Urothelium cell line (cell line): Measurements from ENCODE around the gene SLITRK5.

Experiments used
- DNase-seq: peaks from one replicate; pipeline ENCODE4 v3.0.0; 2011; ENCODE audit warnings: low spot score, mixed read lengths
- FAIRE-seq: peaks from 2 replicates; lab custom pipeline; 2011; peaks lifted over from hg19 to GRCh38; lab: Jason Lieb, UNC

SLITRK5 gene, protein sequence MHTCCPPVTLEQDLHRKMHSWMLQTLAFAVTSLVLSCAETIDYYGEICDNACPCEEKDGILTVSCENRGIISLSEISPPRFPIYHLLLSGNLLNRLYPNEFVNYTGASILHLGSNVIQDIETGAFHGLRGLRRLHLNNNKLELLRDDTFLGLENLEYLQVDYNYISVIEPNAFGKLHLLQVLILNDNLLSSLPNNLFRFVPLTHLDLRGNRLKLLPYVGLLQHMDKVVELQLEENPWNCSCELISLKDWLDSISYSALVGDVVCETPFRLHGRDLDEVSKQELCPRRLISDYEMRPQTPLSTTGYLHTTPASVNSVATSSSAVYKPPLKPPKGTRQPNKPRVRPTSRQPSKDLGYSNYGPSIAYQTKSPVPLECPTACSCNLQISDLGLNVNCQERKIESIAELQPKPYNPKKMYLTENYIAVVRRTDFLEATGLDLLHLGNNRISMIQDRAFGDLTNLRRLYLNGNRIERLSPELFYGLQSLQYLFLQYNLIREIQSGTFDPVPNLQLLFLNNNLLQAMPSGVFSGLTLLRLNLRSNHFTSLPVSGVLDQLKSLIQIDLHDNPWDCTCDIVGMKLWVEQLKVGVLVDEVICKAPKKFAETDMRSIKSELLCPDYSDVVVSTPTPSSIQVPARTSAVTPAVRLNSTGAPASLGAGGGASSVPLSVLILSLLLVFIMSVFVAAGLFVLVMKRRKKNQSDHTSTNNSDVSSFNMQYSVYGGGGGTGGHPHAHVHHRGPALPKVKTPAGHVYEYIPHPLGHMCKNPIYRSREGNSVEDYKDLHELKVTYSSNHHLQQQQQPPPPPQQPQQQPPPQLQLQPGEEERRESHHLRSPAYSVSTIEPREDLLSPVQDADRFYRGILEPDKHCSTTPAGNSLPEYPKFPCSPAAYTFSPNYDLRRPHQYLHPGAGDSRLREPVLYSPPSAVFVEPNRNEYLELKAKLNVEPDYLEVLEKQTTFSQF

DNA sequence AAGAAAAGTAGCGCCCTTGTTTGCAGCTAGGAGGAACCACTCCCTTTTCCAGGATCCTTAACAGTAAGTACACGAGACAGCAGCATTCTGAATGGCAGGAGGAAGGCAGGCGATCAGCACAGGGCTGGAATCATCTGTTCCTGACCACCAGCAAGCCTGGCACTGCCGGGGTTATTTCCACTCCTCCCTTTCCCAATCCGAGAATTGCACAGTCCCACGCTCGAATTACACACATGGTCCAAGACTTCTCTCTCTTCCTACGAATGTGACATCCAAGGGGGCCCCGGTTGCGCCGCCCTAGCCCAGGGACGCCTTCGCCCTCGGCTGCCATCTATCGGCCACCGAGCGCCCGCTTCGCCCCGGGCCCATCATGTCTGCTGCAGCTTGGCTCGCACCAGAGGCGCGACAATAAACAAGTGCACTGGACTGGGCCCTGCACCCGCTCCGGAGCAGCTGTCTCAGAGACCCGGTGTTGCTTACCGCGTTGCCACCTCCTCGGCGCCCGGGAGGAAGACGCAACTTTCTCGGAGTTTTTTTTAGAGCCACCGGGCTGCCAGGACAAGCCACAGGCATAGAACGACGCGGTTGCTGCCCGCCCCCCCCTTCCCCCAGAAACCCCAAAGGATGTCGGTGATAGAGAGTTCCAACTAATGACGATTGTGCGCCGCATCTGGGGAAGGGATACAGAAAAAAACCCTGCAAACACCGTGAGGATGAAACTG is at the start of gene SLITRK5:
TSS of gene SLITRK5 (plus strand) at position 341 of the 722 bp plus-strand sequence. CDS start 4,018 bp downstream, outside the sequence.
- no peak for DNase-seq
- FAIRE-seq = no peak

GRCh38 chr13:87622971-87623370 is 48.2 kb upstream of the SLITRK5 start:
- FAIRE-seq (no peak), DNase-seq (no peak)

DNA sequence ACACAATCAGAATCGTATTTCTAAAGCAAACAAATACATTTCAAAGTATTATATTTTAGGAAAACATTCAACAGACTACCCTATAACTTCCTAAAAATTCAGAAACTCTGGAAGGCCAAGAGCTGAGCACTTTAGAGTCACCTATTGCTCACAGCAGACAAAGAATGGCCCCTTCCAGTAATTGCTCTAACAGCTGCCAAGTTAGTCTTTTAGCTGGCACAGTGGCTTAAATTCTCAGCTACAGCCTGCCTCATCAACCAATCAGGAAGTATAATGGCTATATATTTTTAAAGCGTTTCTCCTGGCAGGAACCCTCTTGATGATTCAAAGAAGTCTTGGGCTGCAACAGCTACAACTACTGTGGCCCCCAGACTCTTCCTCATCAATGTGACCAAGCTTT is 14.9 kb upstream of the SLITRK5 start:
- no peak for FAIRE-seq

DNA sequence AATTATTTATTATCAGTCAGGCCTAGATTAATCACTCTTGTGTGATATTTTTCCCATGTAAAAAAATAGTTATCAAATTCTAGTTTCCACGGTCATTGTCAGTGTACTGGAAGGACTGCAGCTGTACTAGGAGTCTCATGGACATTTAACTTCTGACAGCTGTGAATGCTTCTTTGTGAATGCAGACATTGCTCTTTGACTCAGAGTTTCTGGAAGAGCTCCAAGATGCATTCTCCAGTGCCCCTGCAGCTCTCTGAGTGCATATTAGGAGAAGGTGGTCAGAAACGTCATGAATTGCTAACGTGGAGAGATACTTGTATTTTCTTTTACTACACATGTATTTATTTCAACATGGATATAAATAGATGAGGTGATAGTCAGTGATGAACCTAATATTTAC is 9.7 kb upstream of the SLITRK5 start:
- DNase-seq (peak; percentile 32), FAIRE-seq (no peak)

More for the DNA sequence above, 14.9 kb upstream of the SLITRK5 start:
- DNase-seq = no peak

DNA sequence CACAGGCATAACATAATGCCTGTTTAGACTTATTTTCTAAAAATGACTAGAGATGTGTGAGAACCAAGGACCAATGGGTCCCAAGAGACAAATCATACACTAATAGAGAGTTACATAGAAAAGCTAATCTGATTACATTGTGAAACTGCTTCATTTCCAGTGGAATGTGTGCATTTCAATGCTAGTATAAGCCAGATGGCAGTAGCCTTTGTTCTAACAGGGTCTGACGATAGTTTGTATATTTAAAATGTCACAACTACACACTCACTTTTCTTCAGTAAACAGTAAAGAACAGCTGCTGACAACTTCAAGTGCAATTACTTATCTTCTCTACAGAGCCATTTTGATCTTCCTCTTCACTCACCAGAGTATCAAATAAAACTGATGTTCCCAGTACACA is 4.3 kb upstream of the SLITRK5 start:
- no peak for FAIRE-seq
- DNase-seq = no peak

- FAIRE-seq (no peak), DNase-seq (no peak)
Measured at GRCh38 chr13:87667686-87668085, 3.5 kb upstream of the SLITRK5 start.

- no peak for DNase-seq
- no peak for FAIRE-seq
Measured at GRCh38 chr13:87669379-87669978, 1.7 kb upstream of the SLITRK5 start.

- FAIRE-seq (no peak), DNase-seq (no peak)
Measured at GRCh38 chr13:87671753-87672605, 808 bp downstream of the SLITRK5 start.

DNA sequence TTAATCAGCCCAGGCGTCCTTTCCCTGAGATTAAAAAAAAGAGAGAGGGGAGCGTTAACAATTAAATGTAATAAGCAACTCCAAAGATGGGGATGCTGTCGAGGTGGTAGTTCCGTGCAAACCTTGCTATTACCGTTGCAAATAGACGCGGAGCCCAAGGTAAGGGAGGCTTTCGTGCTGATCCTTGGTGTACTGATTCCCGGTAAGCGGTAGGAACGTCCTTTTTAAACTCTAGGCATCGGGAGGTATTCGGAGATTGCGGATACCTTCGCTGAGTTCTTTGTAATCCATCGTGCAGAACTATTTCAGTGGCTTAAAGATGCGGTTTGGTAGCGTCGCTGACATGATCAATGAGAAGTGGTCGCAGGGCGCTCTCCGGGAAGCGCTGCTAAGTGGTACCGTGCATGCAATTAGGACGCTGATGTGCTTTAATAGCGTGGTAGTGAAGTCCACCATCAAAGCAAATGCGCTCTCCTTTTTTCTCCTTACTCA is 3.1 kb downstream of the SLITRK5 start:
- no peak for FAIRE-seq

GRCh38 chr13:87675851-87676250 is 4.7 kb downstream of the SLITRK5 start:
- DNase-seq (no peak), FAIRE-seq (no peak)

More for the DNA sequence above, 3.1 kb downstream of the SLITRK5 start:
- DNase-seq = no peak

DNA sequence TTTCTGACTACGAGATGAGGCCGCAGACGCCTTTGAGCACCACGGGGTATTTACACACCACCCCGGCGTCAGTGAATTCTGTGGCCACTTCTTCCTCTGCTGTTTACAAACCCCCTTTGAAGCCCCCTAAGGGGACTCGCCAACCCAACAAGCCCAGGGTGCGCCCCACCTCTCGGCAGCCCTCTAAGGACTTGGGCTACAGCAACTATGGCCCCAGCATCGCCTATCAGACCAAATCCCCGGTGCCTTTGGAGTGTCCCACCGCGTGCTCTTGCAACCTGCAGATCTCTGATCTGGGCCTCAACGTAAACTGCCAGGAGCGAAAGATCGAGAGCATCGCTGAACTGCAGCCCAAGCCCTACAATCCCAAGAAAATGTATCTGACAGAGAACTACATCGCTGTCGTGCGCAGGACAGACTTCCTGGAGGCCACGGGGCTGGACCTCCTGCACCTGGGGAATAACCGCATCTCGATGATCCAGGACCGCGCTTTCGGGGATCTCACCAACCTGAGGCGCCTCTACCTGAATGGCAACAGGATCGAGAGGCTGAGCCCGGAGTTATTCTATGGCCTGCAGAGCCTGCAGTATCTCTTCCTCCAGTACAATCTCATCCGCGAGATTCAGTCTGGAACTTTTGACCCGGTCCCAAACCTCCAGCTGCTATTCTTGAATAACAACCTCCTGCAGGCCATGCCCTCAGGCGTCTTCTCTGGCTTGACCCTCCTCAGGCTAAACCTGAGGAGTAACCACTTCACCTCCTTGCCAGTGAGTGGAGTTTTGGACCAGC is 5.3 kb downstream of the SLITRK5 start:
- no peak for DNase-seq
- no peak for FAIRE-seq

GRCh38 chr13:87677043-87677495 is 5.9 kb downstream of the SLITRK5 start:
- DNase-seq (no peak), FAIRE-seq (no peak)

- FAIRE-seq (no peak), DNase-seq (peak; percentile 52)
Measured at GRCh38 chr13:87677496-87678371, 6.6 kb downstream of the SLITRK5 start.

DNA sequence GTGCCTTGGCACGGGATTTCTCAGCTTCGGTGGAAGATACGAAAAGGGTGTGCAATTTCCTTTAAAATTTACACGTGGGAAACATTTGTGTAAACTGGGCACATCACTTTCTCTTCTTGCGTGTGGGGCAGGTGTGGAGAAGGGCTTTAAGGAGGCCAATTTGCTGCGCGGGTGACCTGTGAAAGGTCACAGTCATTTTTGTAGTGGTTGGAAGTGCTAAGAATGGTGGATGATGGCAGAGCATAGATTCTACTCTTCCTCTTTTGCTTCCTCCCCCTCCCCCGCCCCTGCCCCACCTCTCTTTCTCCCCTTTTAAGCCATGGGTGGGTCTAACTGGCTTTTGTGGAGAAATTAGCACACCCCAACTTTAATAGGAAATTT is 7.2 kb downstream of the SLITRK5 start:
- no peak for FAIRE-seq

DNA sequence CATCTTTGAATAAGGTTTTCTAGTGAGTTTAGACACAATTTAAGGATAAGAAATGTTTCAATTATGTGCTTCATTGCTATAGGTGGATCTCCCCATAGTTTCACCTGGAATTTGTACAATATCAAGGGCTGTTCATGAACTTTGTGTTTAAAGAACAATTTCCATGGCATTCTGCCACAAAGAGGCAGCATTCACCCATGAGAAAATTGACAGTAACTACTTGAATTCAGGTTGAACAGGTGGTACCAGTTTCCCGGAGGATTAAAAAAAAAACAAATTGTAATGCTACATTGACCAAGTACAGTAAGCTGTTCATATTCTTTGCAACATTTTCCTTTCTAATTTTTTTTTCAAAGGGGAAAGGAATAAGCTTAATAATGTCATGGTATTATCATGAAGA is 9.1 kb downstream of the SLITRK5 start:
- FAIRE-seq (no peak), DNase-seq (no peak)

More for the DNA sequence above, 7.2 kb downstream of the SLITRK5 start:
- DNase-seq = no peak

- FAIRE-seq = no peak
- DNase-seq = no peak
Measured at GRCh38 chr13:87684850-87685742, 13.9 kb downstream of the SLITRK5 start.

DNA sequence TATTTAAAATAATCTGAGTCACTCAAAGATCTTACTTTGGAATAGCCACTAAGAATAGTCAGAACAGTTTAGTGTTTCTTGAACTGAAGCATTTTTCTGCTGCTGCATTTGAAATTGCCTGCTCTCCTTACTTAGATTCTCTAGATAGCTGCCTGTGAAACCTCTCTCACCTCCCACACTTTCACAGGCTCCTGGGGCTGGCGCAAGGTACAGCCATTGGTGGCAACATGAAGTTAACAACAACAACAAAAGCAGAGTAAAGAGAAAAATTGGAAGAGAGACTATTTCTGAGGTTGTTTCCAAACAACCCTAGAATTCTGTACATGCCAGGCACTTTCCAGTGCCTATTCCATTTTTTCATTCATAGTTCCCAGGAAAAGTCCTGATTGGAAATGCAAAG is 25.3 kb downstream of the SLITRK5 start:
- FAIRE-seq (no peak), DNase-seq (no peak)
